HCT116 (cell line): ENCODE results near the gene MCC. TPM values are rescaled to one million over a fixed set of nuclear protein-coding genes. Genes with fewer than 3 reads are reported as not detected.

Experiments used
- ATAC-seq: fragments of 200-7000 bp; cut with Tn5 transposase; 2 replicates; pipeline ENCODE4 v1.9.1; 2020; ENCODE audit warnings: mild to moderate bottlenecking, moderate library complexity
- BruUV-seq: library from RNA; stranded (reverse); fragments of 400-500 nt; replicated peaks from 2 replicates; lab custom pipeline; 2021; lab: Mats Ljungman, UMichigan
- CTCF ChIA-PET: fragments of 300-600 bp; sonication (Branson Sonifier 250); formaldehyde crosslinking; loops from one replicate; lab custom pipeline; 2021; ENCODE audit warnings: antibody characterized with exemption; lab: Charles Lee
- POLR2A ChIA-PET: fragments of 300-600, 350-600 bp; sonication (Branson Sonifier 250); formaldehyde crosslinking; loops from one replicate; lab custom pipeline; 2021; ENCODE audit warnings: antibody characterized with exemption; lab: Charles Lee
- RAD21 ChIA-PET, 2 experiments: fragments of 300-600 bp; sonication (Branson Sonifier 250); formaldehyde crosslinking; loops; one replicate each; lab custom pipeline; 2023; ENCODE audit warnings: low total read pairs in 2 of 2; ENCODE audit not compliant: uncharacterized antibody in 2 of 2, unreplicated experiment in 2 of 2, low non-redundant PET in 1 of 2; lab: Charles Lee
- DNase-seq: peaks from one replicate; pipeline ENCODE4 v3.0.0-alpha.2; 2010; ENCODE audit warnings: low read depth, low spot score
- H2AFZ ChIP-seq: fragments of 200-600 bp; shearing (Covaris generic), sonication (generic); 2 replicates; pipeline ENCODE4 v1.6.1; 2017; ENCODE audit warnings: low read depth, mixed run types, mixed read lengths, antibody characterized with exemption, low read length; ENCODE audit not compliant: poor library complexity, severe bottlenecking
- H3K27ac ChIP-seq: 2 replicates; pipeline ENCODE4 v1.5.1; 2012; ENCODE audit warnings: low read depth, low read length
- H3K27me3 ChIP-seq: fragments of 200-600 bp; sonication (generic); 2 replicates; pipeline ENCODE4 v1.6.1; 2016; ENCODE audit warnings: mixed run types, low read length, mixed read lengths; ENCODE audit not compliant: insufficient read depth
- H3K36me3 ChIP-seq, 2 experiments: fragments of 200-500 bp in 1 of 2; fragments of 200-600 bp in 1 of 2; sonication (Bioruptor generic) in 1 of 2; sonication (generic) in 1 of 2; 2 replicates each; pipeline versions ENCODE4 v1.5.1 to v1.6.1; 2014 to 2016; ENCODE audit warnings: low read length in 2 of 2, inconsistent platforms in 1 of 2, mixed read lengths in 1 of 2, mixed run types in 1 of 2; ENCODE audit not compliant: insufficient read depth in 2 of 2, control insufficient read depth in 1 of 2
- H3K4me1 ChIP-seq, 2 experiments: fragments of 200-600 bp in 1 of 2; sonication (generic) in 1 of 2; 2 replicates each; pipeline versions ENCODE4 v1.5.1 to v1.6.1; 2012 to 2017; ENCODE audit warnings: low read length in 2 of 2, inconsistent platforms in 1 of 2, mild to moderate bottlenecking in 1 of 2, mixed read lengths in 1 of 2, mixed run types in 1 of 2, moderate library complexity in 1 of 2; ENCODE audit not compliant: insufficient read depth in 2 of 2, control insufficient read depth in 1 of 2
- H3K4me2 ChIP-seq: fragments of 200-600 bp; sonication (generic); 2 replicates; pipeline ENCODE4 v1.6.1; 2017; ENCODE audit warnings: mixed run types, low read length, mixed read lengths
- H3K4me3 ChIP-seq, 2 experiments: fragments of 200-600 bp in 1 of 2; sonication (generic) in 1 of 2; replicated peaks in 1 of 2; 2 replicates each; pipeline ENCODE4 v1.5.1; 2011 to 2016; ENCODE audit warnings: low read length in 2 of 2, control low read depth in 1 of 2, low read depth in 1 of 2, mild to moderate bottlenecking in 1 of 2, mixed read lengths in 1 of 2, mixed run types in 1 of 2
- H3K79me2 ChIP-seq: fragments of 200-600 bp; sonication (generic); 2 replicates; pipeline ENCODE4 v1.6.1; 2017; ENCODE audit warnings: mild to moderate bottlenecking, mixed run types, low read length, moderate library complexity, mixed read lengths; ENCODE audit not compliant: insufficient read depth
- H3K9ac ChIP-seq: fragments of 200-600 bp; sonication (generic); 2 replicates; pipeline ENCODE4 v1.6.1; 2016; ENCODE audit warnings: low read length, mixed read lengths
- H3K9me2 ChIP-seq: fragments of 200-600 bp; sonication (generic), shearing (Covaris generic); 2 replicates; pipeline ENCODE4 v1.6.1; 2017; ENCODE audit warnings: mixed run types, mild to moderate bottlenecking, moderate library complexity; ENCODE audit not compliant: insufficient read depth
- H3K9me3 ChIP-seq, 2 experiments: fragments of 200-500 bp in 1 of 2; fragments of 200-600 bp in 1 of 2; sonication (Bioruptor generic) in 1 of 2; sonication (generic) in 1 of 2; 2 replicates each; pipeline ENCODE4 v1.6.1; 2014 to 2017; ENCODE audit warnings: low read length in 2 of 2, mixed read lengths in 2 of 2, inconsistent platforms in 1 of 2, low read depth in 1 of 2, mild to moderate bottlenecking in 1 of 2, mixed run types in 1 of 2, moderate library complexity in 1 of 2; ENCODE audit not compliant: control insufficient read depth in 1 of 2, insufficient read depth in 1 of 2
- H4K20me1 ChIP-seq: fragments of 200-600 bp; sonication (generic), shearing (Covaris generic); 2 replicates; pipeline ENCODE4 v1.6.1; 2017; ENCODE audit warnings: mixed run types, mild to moderate bottlenecking, moderate library complexity; ENCODE audit not compliant: insufficient read depth
- CBX3 ChIP-seq: IDR thresholded peaks from 2 replicates; pipeline ENCODE4 v1.6.1; 2012; ENCODE audit warnings: low read depth
- CEBPB ChIP-seq: IDR thresholded peaks from 2 replicates; pipeline ENCODE4 v1.6.1; 2012; ENCODE audit warnings: low read depth
- CTCF ChIP-seq, 3 experiments: fragments of 200-600 bp in 1 of 3; sonication (generic) in 1 of 3; IDR thresholded peaks in 2 of 3; conservative IDR thresholded peaks in 1 of 3; 2 replicates each; pipeline ENCODE4 v1.5.1; 2012 to 2017; ENCODE audit warnings: low read depth in 2 of 3, low read length in 2 of 3, antibody characterized with exemption in 1 of 3, borderline replicate concordance in 1 of 3, control low read depth in 1 of 3, mild to moderate bottlenecking in 1 of 3, mixed read lengths in 1 of 3, mixed run types in 1 of 3, moderate library complexity in 1 of 3; ENCODE audit not compliant: insufficient read depth in 1 of 3
- EGR1 ChIP-seq: IDR thresholded peaks from 2 replicates; pipeline ENCODE4 v1.6.1; 2012; ENCODE audit warnings: low read depth
- ELF1 ChIP-seq: IDR thresholded peaks from 2 replicates; pipeline ENCODE4 v1.6.1; 2012; ENCODE audit warnings: low read depth, borderline replicate concordance
- EZH2phosphoT487 ChIP-seq: fragments of 200-600 bp; IDR thresholded peaks from 2 replicates; pipeline ENCODE4 v1.6.1; 2018; ENCODE audit warnings: antibody characterized with exemption, borderline replicate concordance
- POLR2A ChIP-seq: IDR thresholded peaks from 2 replicates; pipeline ENCODE4 v1.7.0; 2011; ENCODE audit warnings: borderline replicate concordance; ENCODE audit not compliant: insufficient read depth, insufficient read length; ENCODE audit errors: extremely low read depth
- RAD21 ChIP-seq: IDR thresholded peaks from 2 replicates; pipeline ENCODE4 v1.6.1; 2012; ENCODE audit warnings: low read depth, mild to moderate bottlenecking
- REST ChIP-seq: IDR thresholded peaks from 2 replicates; pipeline ENCODE4 v1.6.1; 2012; ENCODE audit warnings: low read depth
- SIN3A ChIP-seq: IDR thresholded peaks from 2 replicates; pipeline ENCODE4 v1.6.1; 2012; ENCODE audit warnings: low read depth
- SRF ChIP-seq: IDR thresholded peaks from 2 replicates; pipeline ENCODE4 v1.6.1; 2012; ENCODE audit warnings: low read depth
- YY1 ChIP-seq: IDR thresholded peaks from 2 replicates; pipeline ENCODE4 v1.6.1; 2011; ENCODE audit warnings: low read length, low read depth, moderate library complexity, mild to moderate bottlenecking; ENCODE audit not compliant: insufficient replicate concordance; ENCODE audit errors: extremely low read depth
- ZFX ChIP-seq: fragments of 450-650 bp; IDR thresholded peaks from 2 replicates; pipeline ENCODE4 v1.6.1; 2017
- intact Hi-C: fragments of 100-400 bp; cut with micrococcal nuclease; formaldehyde crosslinking; loops from 2 replicates; pipeline ENCODE4 v1.10.0; 2022
- total RNA-seq: library from RNA; stranded (reverse); gene quantifications from one replicate; pipeline ENCODE4 v1.2.1, GENCODE V29; 2021; ENCODE audit not compliant: unreplicated experiment
- TF ChIP-seq, protein P1 (sequence below): IDR thresholded peaks from 2 replicates; pipeline ENCODE4 v1.6.1; 2012
- TF ChIP-seq, protein P2 (sequence below): IDR thresholded peaks from 2 replicates; pipeline ENCODE4 v1.6.1; 2012

MCC gene
- total RNA-seq, 1 experiment from 2014 or later = 20.1 TPM

DNA sequence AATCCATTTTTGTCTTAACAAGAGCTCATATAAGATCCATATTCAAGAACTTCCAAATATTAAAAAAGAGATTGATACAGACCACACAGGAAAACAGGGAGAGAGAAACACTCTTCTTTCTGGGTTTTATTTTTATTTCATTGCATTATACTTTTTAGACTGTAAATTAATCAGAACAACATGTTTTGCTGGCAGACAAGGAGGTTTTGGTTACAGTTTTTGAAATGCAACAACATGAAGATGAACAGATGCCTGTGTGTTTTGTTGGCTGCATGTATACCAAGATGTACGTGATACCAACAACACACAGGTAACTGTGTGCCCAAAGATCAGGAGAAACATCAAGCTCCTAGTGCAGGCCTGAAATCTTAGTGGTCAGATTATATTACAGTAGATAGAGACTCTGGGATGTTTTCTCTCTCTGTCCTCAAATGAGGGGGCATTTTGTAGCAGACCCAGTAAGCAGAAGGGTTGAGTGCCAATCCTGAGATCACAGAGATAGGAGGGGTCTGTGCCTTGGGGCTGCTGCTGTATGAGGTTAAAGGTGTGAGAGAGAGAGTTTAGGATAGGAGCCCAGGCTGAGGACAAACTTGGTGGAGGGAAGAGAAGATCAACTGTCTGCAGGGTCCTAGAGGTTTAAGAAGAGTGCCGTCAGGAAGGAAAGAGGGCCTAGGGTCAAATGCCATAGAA is 359.5 kb downstream of the MCC start (continued):
- TF ChIP-seq REST (no peak), ELF1 (no peak), ZFX (no peak), EZH2phosphoT487 (no peak)
- TF ChIP-seq, protein P1, sequence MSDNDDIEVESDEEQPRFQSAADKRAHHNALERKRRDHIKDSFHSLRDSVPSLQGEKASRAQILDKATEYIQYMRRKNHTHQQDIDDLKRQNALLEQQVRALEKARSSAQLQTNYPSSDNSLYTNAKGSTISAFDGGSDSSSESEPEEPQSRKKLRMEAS = no peak
- TF ChIP-seq, protein P2, sequence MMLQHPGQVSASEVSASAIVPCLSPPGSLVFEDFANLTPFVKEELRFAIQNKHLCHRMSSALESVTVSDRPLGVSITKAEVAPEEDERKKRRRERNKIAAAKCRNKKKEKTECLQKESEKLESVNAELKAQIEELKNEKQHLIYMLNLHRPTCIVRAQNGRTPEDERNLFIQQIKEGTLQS = no peak

GRCh38 chr5:113128082-113128481 is 360.2 kb downstream of the MCC start:
- BruUV-seq = no TSS peak
- ChIA-PET RAD21 (no interaction called here), POLR2A (no interaction called here), CTCF (no interaction called here)
- Histone ChIP-seq H3K9me2 (no peaks in the 10 kb centered on the region), H4K20me1 (no peaks in the 10 kb centered on the region), H3K27ac (no peak overlapping the region), H3K79me2 (no peaks in the 10 kb centered on the region), H3K9ac (no peak overlapping the region), H3K4me3 (no peak overlapping the region), H3K4me1 (no peaks in the 10 kb centered on the region), H2AFZ (no peak overlapping the region), H3K36me3 (no peaks in the 10 kb centered on the region), H3K4me2 (no peak overlapping the region), H3K9me3 (no peaks in the 10 kb centered on the region), H3K27me3 (no peaks in the 10 kb centered on the region)
- intact Hi-C loops = no loop called here
- DNase-seq (no peak), ATAC-seq (no peak)
- TF ChIP-seq CBX3 (no peak), CEBPB (no peak), EGR1 (no peak), EZH2phosphoT487 (no peak), SIN3A (no peak), CTCF (IDR thresholded peaks at IDR 0.05 in 2 of 3, conservative IDR thresholded peaks at IDR 0.05 in 1 of 3; ENCODE audit: borderline replicate concordance in 1 of 3, insufficient read depth in 1 of 3, low read depth in 2 of 3, low read length in 2 of 3) (no peak), SRF (no peak), YY1 (no peak), RAD21 (no peak), POLR2A (no peak), ZFX (no peak)
